CD4-positive, alpha-beta T cell treated with Interleukin-17A for 4 hours (primary cell): Measurements from ENCODE around the gene PEX13.

Experiments used
- DNase-seq: peaks from one replicate; pipeline ENCODE4 v3.0.0-alpha.2; 2020; ENCODE audit warnings: mixed read lengths

Gene PEX13

GRCh38 chr2:61085883-61086282 lies 68.4 kb downstream of the PEX13 start:
- DNase-seq: no peak

GRCh38 chr2:61089797-61090196 lies 72.3 kb downstream of the PEX13 start:
- DNase-seq: no peak

- DNase-seq: no peak
Measured at GRCh38 chr2:61090386-61090921, 72.9 kb downstream of the PEX13 start.

GRCh38 chr2:61091485-61091884 lies 74.0 kb downstream of the PEX13 start:
- no peak for DNase-seq

GRCh38 chr2:61096438-61096837 lies 78.9 kb downstream of the PEX13 start:
- no peak for DNase-seq

GRCh38 chr2:61100801-61101200 lies 83.3 kb downstream of the PEX13 start:
- DNase-seq: no peak
